ENCODE data around the gene TMEM250.

Gene TMEM250

GRCh38 chr9:136081826-136082495 lies 36.7 kb downstream of the TMEM250 start:
- no peak for TF ChIP-seq ZBTB7A (IDR thresholded peaks at IDR 0.05; ENCODE audit: low read depth)
- TF ChIP-seq EP300 (IDR thresholded peaks at IDR 0.05; ENCODE audit: borderline replicate concordance), result no peak
- TF ChIP-seq RAD21 (IDR thresholded peaks at IDR 0.05; ENCODE audit: low read depth), result no peak
- TF ChIP-seq NFIC (IDR thresholded peaks at IDR 0.05), result no peak
- TF ChIP-seq USF1 (IDR thresholded peaks at IDR 0.05), result no peak
- no peak for TF ChIP-seq YY1 (IDR thresholded peaks at IDR 0.05; ENCODE audit: low read depth)
- no peak for TF ChIP-seq MAX (IDR thresholded peaks at IDR 0.05)
- TF ChIP-seq TEAD4 (IDR thresholded peaks at IDR 0.05), result no peak
- no peak for TF ChIP-seq REST (IDR thresholded peaks at IDR 0.05; ENCODE audit: low read depth)
- no peak for TF ChIP-seq TCF12 (IDR thresholded peaks at IDR 0.05; ENCODE audit: low read depth)
- TF ChIP-seq CEBPB (IDR thresholded peaks at IDR 0.05), result no peak
- no peak for TF ChIP-seq TAF1 (IDR thresholded peaks at IDR 0.05; ENCODE audit: low read depth)
- TF ChIP-seq FOXM1 (IDR thresholded peaks at IDR 0.05; ENCODE audit: borderline replicate concordance, low read depth), result no peak
- no peak for TF ChIP-seq CREB1 (IDR thresholded peaks at IDR 0.05; ENCODE audit: low read depth)
- TF ChIP-seq EGR1 (IDR thresholded peaks at IDR 0.05), result no peak

- TF ChIP-seq NFIC (IDR thresholded peaks at IDR 0.05) (0 out of 2 replicates have a peak, but pooled peaks have one; percentile 15), TCF12 (IDR thresholded peaks at IDR 0.05; ENCODE audit: low read depth) (peak; percentile 23; the same call in 1 of the 2 replicates), EGR1 (IDR thresholded peaks at IDR 0.05) (no peak)
These were observed 37.4 kb downstream of the TMEM250 start for GRCh38 chr9:136081113-136081825.

GRCh38 chr9:136080716-136081112 lies 38.0 kb downstream of the TMEM250 start:
- TF ChIP-seq RAD21 (IDR thresholded peaks at IDR 0.05; ENCODE audit: low read depth) (no peak), USF1 (IDR thresholded peaks at IDR 0.05) (no peak), TEAD4 (IDR thresholded peaks at IDR 0.05) (no peak), TCF12 (IDR thresholded peaks at IDR 0.05; ENCODE audit: low read depth) (no peak), ZBTB7A (IDR thresholded peaks at IDR 0.05; ENCODE audit: low read depth) (no peak)

GRCh38 chr9:136079916-136080246 lies 38.8 kb downstream of the TMEM250 start:
- TF ChIP-seq RAD21 (IDR thresholded peaks at IDR 0.05; ENCODE audit: low read depth), result no peak
- TF ChIP-seq REST (IDR thresholded peaks at IDR 0.05; ENCODE audit: low read depth), result no peak
- TF ChIP-seq YY1 (IDR thresholded peaks at IDR 0.05; ENCODE audit: low read depth), result no peak
- no peak for TF ChIP-seq USF1 (IDR thresholded peaks at IDR 0.05)
- TF ChIP-seq NFIC (IDR thresholded peaks at IDR 0.05), result peak; percentile 54; the same call in 1 of the 2 replicates
- no peak for TF ChIP-seq TEAD4 (IDR thresholded peaks at IDR 0.05)
- no peak for TF ChIP-seq FOXM1 (IDR thresholded peaks at IDR 0.05; ENCODE audit: borderline replicate concordance, low read depth)

GRCh38 chr9:136079211-136079915 lies 39.3 kb downstream of the TMEM250 start:
- TF ChIP-seq REST (IDR thresholded peaks at IDR 0.05; ENCODE audit: low read depth) (no peak), ZBTB7A (IDR thresholded peaks at IDR 0.05; ENCODE audit: low read depth) (peak; percentile 77; the same call in 1 of the 2 replicates), EP300 (IDR thresholded peaks at IDR 0.05; ENCODE audit: borderline replicate concordance) (peak; percentile 58; the same call in 1 of the 2 replicates), TCF12 (IDR thresholded peaks at IDR 0.05; ENCODE audit: low read depth) (peak; percentile 85), EGR1 (IDR thresholded peaks at IDR 0.05) (no peak), YY1 (IDR thresholded peaks at IDR 0.05; ENCODE audit: low read depth) (no peak), TAF1 (IDR thresholded peaks at IDR 0.05; ENCODE audit: low read depth) (no peak), CEBPB (IDR thresholded peaks at IDR 0.05) (no peak; the same call in 1 of the 2 replicates), USF1 (IDR thresholded peaks at IDR 0.05) (no peak), MAX (IDR thresholded peaks at IDR 0.05) (peak; percentile 58; the same call in 1 of the 2 replicates), NFIC (IDR thresholded peaks at IDR 0.05) (peak; percentile 76), TEAD4 (IDR thresholded peaks at IDR 0.05) (peak; percentile 22), RAD21 (IDR thresholded peaks at IDR 0.05; ENCODE audit: low read depth) (peak; percentile 34; the same call in 1 of the 2 replicates), CREB1 (IDR thresholded peaks at IDR 0.05; ENCODE audit: low read depth) (no peak), FOXM1 (IDR thresholded peaks at IDR 0.05; ENCODE audit: borderline replicate concordance, low read depth) (no peak)
